Mesendoderm (in vitro differentiated cells): Measurements from ENCODE around the gene KRT15.

Experiments used
- DNase-seq: peaks from one replicate; pipeline ENCODE4 v3.0.0; 2013
- H2AK5ac ChIP-seq: 2 replicates; pipeline ENCODE4 v1.6.1; 2013; ENCODE audit warnings: low read length, inconsistent platforms
- H2BK120ac ChIP-seq: 2 replicates; pipeline ENCODE4 v1.6.1; 2013; ENCODE audit warnings: low read depth, mild to moderate bottlenecking, low read length, moderate library complexity, mixed read lengths
- H2BK15ac ChIP-seq: replicated peaks from 2 replicates; pipeline ENCODE4 v1.6.1; 2013; ENCODE audit warnings: low read depth, mild to moderate bottlenecking, moderate library complexity
- H2BK5ac ChIP-seq: 2 replicates; pipeline ENCODE4 v1.6.1; 2013; ENCODE audit warnings: low read length, inconsistent platforms
- H3K18ac ChIP-seq: 2 replicates; pipeline ENCODE4 v1.6.1; 2013; ENCODE audit warnings: mild to moderate bottlenecking, low read length, mixed read lengths
- H3K23ac ChIP-seq: one replicate; pipeline ENCODE4 v1.6.1; 2013; ENCODE audit warnings: low read length
- H3K27ac ChIP-seq: 2 replicates; pipeline ENCODE4 v1.5.1; 2013; ENCODE audit warnings: low read depth, mild to moderate bottlenecking, inconsistent platforms, low read length, moderate library complexity
- H3K27me3 ChIP-seq: 2 replicates; pipeline ENCODE4 v1.6.1; 2013; ENCODE audit warnings: low read length, control low read depth, mild to moderate bottlenecking, inconsistent platforms; ENCODE audit not compliant: insufficient read depth, poor library complexity
- H3K36me3 ChIP-seq: 2 replicates; pipeline ENCODE4 v1.6.1; 2013; ENCODE audit warnings: low read length, inconsistent platforms; ENCODE audit not compliant: control insufficient read depth, insufficient read depth
- H3K4ac ChIP-seq: one replicate; pipeline ENCODE4 v1.6.1; 2013; ENCODE audit warnings: low read depth, mild to moderate bottlenecking, low read length, moderate library complexity
- H3K4me1 ChIP-seq: 2 replicates; pipeline ENCODE4 v1.6.1; 2013; ENCODE audit warnings: low read depth, low read length, inconsistent platforms; ENCODE audit not compliant: control insufficient read depth
- H3K4me2 ChIP-seq: 2 replicates; pipeline ENCODE4 v1.6.1; 2013; ENCODE audit warnings: low read length
- H3K4me3 ChIP-seq: 2 replicates; pipeline ENCODE4 v1.5.1; 2013; ENCODE audit warnings: mild to moderate bottlenecking, low read length
- H3K56ac ChIP-seq: one replicate; pipeline ENCODE4 v1.6.1; 2013; ENCODE audit warnings: low read length
- H3K79me1 ChIP-seq: 2 replicates; pipeline ENCODE4 v1.6.1; 2013; ENCODE audit warnings: low read length, inconsistent platforms
- H3K79me2 ChIP-seq: 2 replicates; pipeline ENCODE4 v1.6.1; 2013; ENCODE audit warnings: mild to moderate bottlenecking, low read length; ENCODE audit not compliant: control insufficient read depth, insufficient read depth
- H3K9ac ChIP-seq: 2 replicates; pipeline ENCODE4 v1.6.1; 2013; ENCODE audit warnings: low read length, inconsistent platforms
- H4K5ac ChIP-seq: one replicate; pipeline ENCODE4 v1.6.1; 2013; ENCODE audit warnings: low read length
- H4K8ac ChIP-seq: one replicate; pipeline ENCODE4 v1.6.1; 2013; ENCODE audit warnings: low read depth, mild to moderate bottlenecking, control low read depth, low read length, moderate library complexity
- WGBS: extraction: QIAGEN DNeasy Blood & Tissue Kit; methylation state at CpG from one replicate; pipeline ENCODE4 v1.1.7; 2013; ENCODE audit warnings: low lambda C conversion rate, missing lambda C conversion rate; ENCODE audit not compliant: insufficient coverage; ENCODE audit errors: extremely low coverage; 5-methylcytosine and 5-hydroxymethylcytosine counted together

The KRT15 gene

GRCh38 chr17:41490000-41490990 is 28.4 kb downstream of the KRT15 start:
- Histone ChIP-seq H3K4me1 (peaks cover 3% of the 10 kb centered on the region), H3K79me1 (no peaks in the 10 kb centered on the region), H3K4me2 (no peak overlapping the region), H2BK15ac (no peak overlapping the region), H3K56ac (no peak overlapping the region), H3K79me2 (no peaks in the 10 kb centered on the region), H3K4me3 (no peak overlapping the region), H3K9ac (no peak overlapping the region), H3K36me3 (no peaks in the 10 kb centered on the region), H2AK5ac (no peak overlapping the region), H3K4ac (no peak overlapping the region), H2BK120ac (no peak overlapping the region), H4K8ac (no peak overlapping the region), H3K27ac (no peak overlapping the region), H3K18ac (no peak overlapping the region), H4K5ac (no peak overlapping the region), H2BK5ac (no peak overlapping the region), H3K27me3 (no peaks in the 10 kb centered on the region), H3K23ac (no peak overlapping the region)
- DNase-seq = no peak
- WGBS = no CpG with 5 or more reads among the region's 10 CpGs

- Histone ChIP-seq H4K8ac (no peak within 1 kb of the TSS), H3K4ac (no peak within 1 kb of the TSS), H3K18ac (no peak within 1 kb of the TSS), H3K4me1 (peaks cover 3% of the 10 kb centered on the region), H3K36me3 (no peaks in the 10 kb centered on the region), H2BK5ac (no peak within 1 kb of the TSS), H3K27ac (no peak within 1 kb of the TSS), H4K5ac (no peak within 1 kb of the TSS), H3K79me1 (no peaks in the 10 kb centered on the region), H3K27me3 (no peaks in the 10 kb centered on the region), H2BK120ac (no peak within 1 kb of the TSS), H3K23ac (no peak within 1 kb of the TSS), H2AK5ac (no peak within 1 kb of the TSS), H2BK15ac (no peak within 1 kb of the TSS), H3K79me2 (no peaks in the 10 kb centered on the region), H3K4me2 (no peak within 1 kb of the TSS), H3K4me3 (no peak within 1 kb of the TSS), H3K56ac (no peak within 1 kb of the TSS), H3K9ac (no peak within 1 kb of the TSS)
- WGBS = no CpG with 5 or more reads among the region's 12 CpGs
- no peak for DNase-seq
Measured at GRCh38 chr17:41489531-41489930, 29.2 kb downstream of the KRT15 start, which contains the start of gene KRT36. Gene KRT36, minus strand, starts transcription at chr17:41489910. Its CDS starts 46 bp downstream, at chr17:41489864.

DNA sequence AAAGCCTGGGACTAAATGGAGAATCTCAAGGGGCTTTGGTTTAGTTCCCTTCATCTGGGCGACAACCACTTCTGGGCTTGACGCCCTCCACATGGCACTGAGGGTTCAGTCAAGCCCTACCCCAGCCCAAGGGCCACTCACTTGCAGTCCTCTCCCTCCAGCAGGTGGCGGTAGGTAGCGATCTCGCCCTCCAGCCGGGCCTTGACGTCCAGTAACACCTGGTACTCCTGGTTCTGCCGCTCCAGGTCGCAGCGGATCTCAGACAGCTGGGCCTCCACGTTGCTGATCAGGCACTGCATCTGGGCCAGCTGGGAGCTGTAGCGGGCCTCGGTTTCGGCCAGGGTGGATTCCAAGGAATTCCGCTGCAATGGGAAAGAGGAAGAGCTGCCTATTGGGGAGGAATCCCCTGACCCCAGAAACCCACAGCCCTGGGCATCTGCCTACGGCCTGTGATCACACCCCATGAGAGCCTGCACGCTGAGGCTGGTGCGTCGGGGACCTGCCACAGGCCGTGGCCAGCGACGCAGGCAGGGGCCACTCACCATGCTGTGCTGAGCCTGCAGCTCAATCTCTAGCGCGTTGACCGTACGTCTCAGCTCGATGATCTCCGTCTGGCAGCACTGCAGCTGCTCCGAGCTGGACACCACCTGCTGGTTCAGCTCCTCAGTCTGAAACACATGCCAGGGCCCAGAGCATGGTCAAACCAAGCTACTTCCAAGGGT is 31.7 kb downstream of the KRT15 start:
- peak; percentile 72 for DNase-seq
- no peaks in the 10 kb centered on the region for H3K79me1 ChIP-seq
- no peak overlapping the region for H3K23ac ChIP-seq
- no CpG with 5 or more reads among the region's 29 CpGs for WGBS
- H3K4ac ChIP-seq = no peak overlapping the region
- H3K27ac ChIP-seq = no peak overlapping the region
- peaks cover 10% of the 10 kb centered on the region for H3K4me1 ChIP-seq
- H3K27me3 ChIP-seq = no peaks in the 10 kb centered on the region
- H3K79me2 ChIP-seq = no peaks in the 10 kb centered on the region
- no peak overlapping the region for H2BK120ac ChIP-seq
- no peak overlapping the region for H4K8ac ChIP-seq
- no peak overlapping the region for H3K4me2 ChIP-seq
- H2AK5ac ChIP-seq = no peak overlapping the region
- H3K36me3 ChIP-seq = no peaks in the 10 kb centered on the region
- H2BK15ac ChIP-seq = no peak overlapping the region
- H3K56ac ChIP-seq = peak overlapping the region; percentile 25
- H2BK5ac ChIP-seq = no peak overlapping the region
- H3K4me3 ChIP-seq = no peak overlapping the region
- H4K5ac ChIP-seq = no peak overlapping the region
- H3K9ac ChIP-seq = no peak overlapping the region
- H3K18ac ChIP-seq = no peak overlapping the region

- H2BK5ac ChIP-seq = no peak overlapping the region
- no peak overlapping the region for H3K4me3 ChIP-seq
- H3K4ac ChIP-seq = no peak overlapping the region
- H2AK5ac ChIP-seq = no peak overlapping the region
- no CpG with 5 or more reads among the region's 13 CpGs for WGBS
- H3K9ac ChIP-seq = no peak overlapping the region
- no peak overlapping the region for H3K23ac ChIP-seq
- H4K8ac ChIP-seq = no peak overlapping the region
- no peak overlapping the region for H3K4me2 ChIP-seq
- no peaks in the 10 kb centered on the region for H3K36me3 ChIP-seq
- DNase-seq = no peak
- H3K79me2 ChIP-seq = no peaks in the 10 kb centered on the region
- no peak overlapping the region for H4K5ac ChIP-seq
- no peaks in the 10 kb centered on the region for H3K79me1 ChIP-seq
- no peak overlapping the region for H3K27ac ChIP-seq
- peaks cover 10% of the 10 kb centered on the region for H3K4me1 ChIP-seq
- H2BK120ac ChIP-seq = no peak overlapping the region
- no peak overlapping the region for H3K56ac ChIP-seq
- H3K27me3 ChIP-seq = no peaks in the 10 kb centered on the region
- H2BK15ac ChIP-seq = no peak overlapping the region
- H3K18ac ChIP-seq = no peak overlapping the region
Measured at GRCh38 chr17:41486316-41486715, 32.4 kb downstream of the KRT15 start.

- no peak overlapping the region for H3K4me2 ChIP-seq
- H4K5ac ChIP-seq = no peak overlapping the region
- H3K4ac ChIP-seq = no peak overlapping the region
- no peak for DNase-seq
- H3K27me3 ChIP-seq = no peaks in the 10 kb centered on the region
- peaks cover 7% of the 10 kb centered on the region for H3K4me1 ChIP-seq
- H3K36me3 ChIP-seq = no peaks in the 10 kb centered on the region
- H3K9ac ChIP-seq = no peak overlapping the region
- H3K79me1 ChIP-seq = no peaks in the 10 kb centered on the region
- no peak overlapping the region for H3K56ac ChIP-seq
- H2AK5ac ChIP-seq = no peak overlapping the region
- no peak overlapping the region for H2BK5ac ChIP-seq
- H3K4me3 ChIP-seq = no peak overlapping the region
- no peak overlapping the region for H4K8ac ChIP-seq
- H2BK120ac ChIP-seq = no peak overlapping the region
- H3K18ac ChIP-seq = no peak overlapping the region
- H3K79me2 ChIP-seq = no peaks in the 10 kb centered on the region
- no peak overlapping the region for H3K23ac ChIP-seq
- no CpG with 5 or more reads among the region's 8 CpGs for WGBS
- H2BK15ac ChIP-seq = no peak overlapping the region
- no peak overlapping the region for H3K27ac ChIP-seq
Measured at GRCh38 chr17:41484920-41485904, 33.5 kb downstream of the KRT15 start.
